ENCODE results near the gene FOLR3. TPM values are rescaled to one million over a fixed set of nuclear protein-coding genes. Genes with fewer than 3 reads are reported as not detected.

FOLR3 gene
- total RNA-seq, 2 donors from 2014 or later: not detected

DNA sequence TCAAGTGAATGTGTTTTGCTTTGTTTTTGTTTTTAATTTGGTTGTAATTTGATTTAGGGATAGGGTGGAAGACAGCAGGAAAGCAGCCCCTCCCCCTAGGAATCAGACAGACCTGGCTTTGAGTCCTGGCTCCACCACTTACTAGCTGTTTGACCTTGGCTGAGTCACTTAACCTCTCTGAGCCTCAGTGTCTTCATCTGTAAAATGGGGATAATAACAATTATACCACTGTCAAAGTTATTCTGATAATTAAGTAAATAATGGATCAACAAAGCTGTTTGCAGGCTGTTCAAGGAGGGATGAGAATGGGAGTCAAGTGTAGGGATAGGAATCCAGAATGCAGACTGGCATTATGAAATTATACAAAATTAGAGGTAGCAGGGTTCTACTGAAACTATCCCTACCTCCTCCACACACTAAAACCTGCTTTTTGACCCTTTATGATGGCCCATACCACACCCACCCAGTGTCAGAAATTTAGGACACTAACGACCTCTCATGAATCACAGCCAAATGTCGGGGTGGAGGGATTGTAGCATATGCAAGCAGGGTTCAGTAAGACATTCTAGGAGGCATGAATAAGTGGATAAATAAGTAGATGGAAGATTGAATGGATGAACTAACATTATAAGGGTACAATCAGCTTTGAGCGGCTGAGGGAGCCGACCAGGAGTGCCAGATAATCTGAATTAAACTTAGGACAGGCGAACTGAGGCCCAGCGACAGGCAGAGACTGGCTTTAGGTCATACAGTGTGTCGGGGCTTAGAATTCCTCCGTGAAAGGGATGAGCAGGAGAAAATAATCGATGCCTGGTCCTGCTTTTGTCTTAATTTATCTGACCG is 24.0 kb upstream of the FOLR3 start:
- Histone ChIP-seq H3K27me3 (no peaks in the 10 kb centered on the region), H3K36me3 (no peaks in the 10 kb centered on the region), H3K27ac (peak overlapping the region; percentile 96), H3K9me3 (no peaks in the 10 kb centered on the region), H3K9ac (ENCODE audit: low read depth in 2 of 2, low read length in 2 of 2) (peak overlapping the region; percentile 63 to 89), H3K4me1 (peaks cover 4% of the 10 kb centered on the region), H3K4me3 (peak overlapping the region; percentile 37)
- no peak for TF ChIP-seq CTCF (IDR thresholded peaks at IDR 0.05)
- intact Hi-C loops (cut with DNase I): no loop called here
- DNase-seq: peak; percentile 28

- Histone ChIP-seq H3K36me3 (no peaks in the 10 kb centered on the region), H3K9me3 (no peaks in the 10 kb centered on the region), H3K27ac (peak within 1 kb of the TSS; percentile 96), H3K4me1 (peaks cover 4% of the 10 kb centered on the region), H3K27me3 (no peaks in the 10 kb centered on the region), H3K9ac (ENCODE audit: low read depth in 2 of 2, low read length in 2 of 2) (peak within 1 kb of the TSS; percentile 63 to 89), H3K4me3 (peak within 1 kb of the TSS; percentile 37)
- no peak for TF ChIP-seq CTCF (IDR thresholded peaks at IDR 0.05)
- peak; percentile 99 for DNase-seq
- intact Hi-C loops (cut with DNase I): no loop called here
Observed at GRCh38 chr11:72112143-72112977, 23.2 kb upstream of the FOLR3 start, which contains the start of gene ANAPC15. TSS of gene ANAPC15 (minus strand) at chr11:72112695. CDS start at chr11:72111276, 1,419 bp downstream.

GRCh38 chr11:72112978-72113808 is 22.3 kb upstream of the FOLR3 start:
- H3K9me3 ChIP-seq: no peaks in the 10 kb centered on the region
- H3K27ac ChIP-seq: peak overlapping the region; percentile 96
- intact Hi-C loops (cut with DNase I): no loop called here
- peaks cover 4% of the 10 kb centered on the region for H3K4me1 ChIP-seq
- H3K27me3 ChIP-seq: no peaks in the 10 kb centered on the region
- H3K4me3 ChIP-seq: peak overlapping the region; percentile 37
- no peaks in the 10 kb centered on the region for H3K36me3 ChIP-seq
- TF ChIP-seq CTCF (IDR thresholded peaks at IDR 0.05): no peak
- H3K9ac ChIP-seq (ENCODE audit: low read depth in 2 of 2, low read length in 2 of 2): peak overlapping the region; percentile 57 to 83
- no peak for DNase-seq

- intact Hi-C loops (cut with DNase I): no loop called here
- H3K27ac ChIP-seq: no peak overlapping the region
- no peaks in the 10 kb centered on the region for H3K36me3 ChIP-seq
- no peaks in the 10 kb centered on the region for H3K9me3 ChIP-seq
- H3K4me3 ChIP-seq: no peak overlapping the region
- no peaks in the 10 kb centered on the region for H3K27me3 ChIP-seq
- H3K9ac ChIP-seq (ENCODE audit: low read depth in 2 of 2, low read length in 2 of 2): no peak overlapping the region
- no peak for TF ChIP-seq CTCF (IDR thresholded peaks at IDR 0.05)
- no peak for DNase-seq
- H3K4me1 ChIP-seq: peaks cover 4% of the 10 kb centered on the region
Observed at GRCh38 chr11:72114570-72114969, 21.0 kb upstream of the FOLR3 start.
